HepG2 (cell line): ENCODE data around the gene TMEM132E. TPM values are rescaled to one million over a fixed set of nuclear protein-coding genes. Genes with fewer than 3 reads are reported as not detected.
A peak's percentile ranks its signal among the peaks of the same experiment; 100 is the strongest.

Experiments
- ATAC-seq: fragments of 200-7000 bp; cut with Tn5 transposase; 3 replicates; pipeline ENCODE4 v1.9.1; 2020; ENCODE audit warnings: mild to moderate bottlenecking, moderate library complexity
- BruUV-seq: library from RNA; stranded (reverse); fragments of 400-500 nt; replicated peaks from 2 replicates; lab custom pipeline; 2021; lab: Mats Ljungman, UMichigan
- CTCF ChIA-PET: fragments of 300-600 bp; formaldehyde crosslinking; extraction: SDS; loops from one replicate; lab custom pipeline; 2021; ENCODE audit warnings: low total read pairs, inconsistent platforms, low intra/inter-chr PET ratio; lab: Yijun Ruan, JAX
- POLR2A ChIA-PET: fragments of 350-600 bp; sonication (Branson Sonifier 250); formaldehyde crosslinking; loops from one replicate; lab custom pipeline; 2020; ENCODE audit warnings: antibody characterized with exemption, inconsistent platforms; lab: Yijun Ruan, JAX
- DNase-seq: peaks from one replicate; pipeline ENCODE4 v3.0.0-alpha.2; 2015; ENCODE audit warnings: low spot score
- FAIRE-seq: peaks from 3 replicates; lab custom pipeline; 2011; peaks lifted over from hg19 to GRCh38; lab: Jason Lieb, UNC
- H2AFZ ChIP-seq: one replicate; pipeline ENCODE4 v1.6.1; 2011; ENCODE audit warnings: low read length, inconsistent platforms
- H3K27ac ChIP-seq: fragments of 300-600 bp; 3 replicates; pipeline ENCODE4 v1.8.0; 2011; ENCODE audit warnings: mixed run types, mild to moderate bottlenecking, mixed read lengths, low read length, inconsistent platforms; ENCODE audit not compliant: insufficient read depth; ENCODE audit errors: extremely low read length
- H3K27me3 ChIP-seq, 2 experiments: fragments of 200-600 bp in 1 of 2; 2 replicates in 1 of 2; 3 replicates in 1 of 2; pipeline versions ENCODE4 v1.6.0 to v1.8.0; 2011; ENCODE audit warnings: low read length in 2 of 2, mild to moderate bottlenecking in 2 of 2, moderate library complexity in 2 of 2, inconsistent platforms in 1 of 2; ENCODE audit not compliant: insufficient read depth in 2 of 2, control insufficient read depth in 1 of 2
- H3K36me3 ChIP-seq, 2 experiments: fragments of 200-600 bp in 1 of 2; replicated peaks in 1 of 2; 2 replicates in 1 of 2; 3 replicates in 1 of 2; pipeline versions ENCODE4 v1.5.1 to v1.8.0; 2011; ENCODE audit warnings: low read length in 2 of 2, inconsistent platforms in 1 of 2; ENCODE audit not compliant: insufficient read depth in 2 of 2, control insufficient read depth in 1 of 2
- H3K4me1 ChIP-seq: 2 replicates; pipeline ENCODE4 v1.5.1; 2012; ENCODE audit warnings: low read length, inconsistent platforms; ENCODE audit not compliant: insufficient read depth
- H3K4me2 ChIP-seq: 2 replicates; pipeline ENCODE4 v1.6.0; 2011; ENCODE audit warnings: low read depth, low read length, inconsistent platforms
- H3K4me3 ChIP-seq, 3 experiments: fragments of 200-600 bp in 1 of 3; sonication (generic), shearing (Covaris generic) in 1 of 3; replicated peaks in 1 of 3; 2 replicates each; pipeline ENCODE4 v1.5.1; 2011 to 2016; ENCODE audit warnings: low read length in 3 of 3, inconsistent platforms in 2 of 3, low read depth in 2 of 3, mild to moderate bottlenecking in 2 of 3, control low read depth in 1 of 3, mixed read lengths in 1 of 3; ENCODE audit not compliant: insufficient read depth in 1 of 3
- H3K79me2 ChIP-seq: one replicate; pipeline ENCODE4 v1.6.1; 2011; ENCODE audit warnings: low read length, inconsistent platforms; ENCODE audit not compliant: insufficient read depth
- H3K9ac ChIP-seq: 2 replicates; pipeline ENCODE4 v1.6.0; 2011; ENCODE audit warnings: mild to moderate bottlenecking, low read depth, low read length, inconsistent platforms; ENCODE audit not compliant: insufficient read depth
- H3K9me3 ChIP-seq: 2 replicates; pipeline ENCODE4 v1.5.1; 2012; ENCODE audit warnings: mild to moderate bottlenecking, low read length
- H4K20me1 ChIP-seq: 2 replicates; pipeline ENCODE4 v1.6.0; 2011; ENCODE audit warnings: inconsistent platforms, mild to moderate bottlenecking, low read length, moderate library complexity; ENCODE audit not compliant: insufficient read depth
- ARNT2 ChIP-seq: sonication (generic); formaldehyde crosslinking; IDR thresholded peaks from 2 replicates; pipeline ENCODE4 v1.8.0; 2022; ENCODE audit warnings: mild to moderate bottlenecking, low read depth, missing genetic modification reagents, moderate library complexity
- ATF7 ChIP-seq, 2 experiments: fragments of 450-650 bp in 1 of 2; sonication (generic) in 1 of 2; formaldehyde crosslinking in 1 of 2; IDR thresholded peaks; 2 replicates each; pipeline versions ENCODE4 v1.4.0 to v1.6.1; 2016 to 2020; ENCODE audit warnings: antibody characterized with exemption in 1 of 2, mild to moderate bottlenecking in 1 of 2, missing genetic modification reagents in 1 of 2
- CREB1 ChIP-seq, 2 experiments: fragments of 450-650 bp in 1 of 2; IDR thresholded peaks; 2 replicates each; pipeline ENCODE4 v1.6.1; 2016 to 2017; ENCODE audit warnings: control low read depth in 1 of 2, mild to moderate bottlenecking in 1 of 2, missing compliant biosample characterization in 1 of 2, missing genetic modification characterization in 1 of 2
- HNRNPUL1 ChIP-seq: fragments of 200-400 bp; formaldehyde crosslinking; IDR thresholded peaks from 2 replicates; pipeline ENCODE4 v1.6.1; 2017; ENCODE audit warnings: low read depth, mild to moderate bottlenecking, low read length, moderate library complexity
- RBAK ChIP-seq: sonication (generic); formaldehyde crosslinking; IDR thresholded peaks from 2 replicates; pipeline ENCODE4 v1.5.1; 2020; ENCODE audit warnings: mild to moderate bottlenecking, missing genetic modification reagents
- SRF ChIP-seq: IDR thresholded peaks from 2 replicates; pipeline ENCODE4 v1.6.1; 2011; ENCODE audit warnings: mild to moderate bottlenecking, low read depth, low read length, moderate library complexity
- TCF7 ChIP-seq: sonication (generic); IDR thresholded peaks from 2 replicates; pipeline ENCODE4 v1.6.1; 2016; ENCODE audit warnings: antibody characterized with exemption, low read depth
- YEATS2 ChIP-seq: sonication (generic); formaldehyde crosslinking; IDR thresholded peaks from 2 replicates; pipeline ENCODE4 v1.4.0; 2020; ENCODE audit warnings: missing genetic modification reagents, borderline replicate concordance
- WGBS: methylation state at CpG from one replicate; pipeline ENCODE4 v1.1.6; 2017; ENCODE audit warnings: low lambda C conversion rate; 5-methylcytosine and 5-hydroxymethylcytosine counted together
- in situ Hi-C: cut with HindIII; loops from 2 replicates; pipeline ENCODE4 v1.10.0; 2017; ENCODE audit warnings: low pct_unique_long_range_greater_than_20kb; ENCODE audit not compliant: extremely low pct_ligation_motif_present
- intact Hi-C: fragments of 100-400 bp; cut with micrococcal nuclease; formaldehyde crosslinking; loops from one replicate; pipeline ENCODE4 v1.10.0; 2022; ENCODE audit not compliant: unreplicated experiment
- polyA plus RNA-seq, 8 experiments: library from polyadenylated mRNA; depleted of rRNA in 3 of 8; stranded (reverse) in 7 of 8; unstranded in 1 of 8; fragments of >200 nt; fragmentation: Illumina TruSeq in 4 of 8; extraction: Trizol in 4 of 8; gene quantifications; 2 replicates each; pipeline versions ENCODE4 v1.2.1 to v1.2.3, GENCODE V29; 2011 to 2016; ENCODE audit warnings: low read depth in 4 of 8, missing spikeins in 1 of 8, mixed read lengths in 1 of 8; ENCODE audit not compliant: insufficient read depth in 1 of 8
- total RNA-seq, 5 experiments: library from RNA; depleted of rRNA; stranded (reverse); fragments of >200 nt; fragmentation: Illumina TruSeq; extraction: Trizol; gene quantifications; 2 replicates each; pipeline ENCODE4 v1.2.3, GENCODE V29; 2016; ENCODE audit warnings: low read depth in 1 of 5
- TF ChIP-seq, protein P1 (sequence below): sonication (generic); formaldehyde crosslinking; IDR thresholded peaks from 2 replicates; pipeline ENCODE4 v1.4.0; 2020; ENCODE audit warnings: missing genetic modification reagents, mild to moderate bottlenecking, borderline replicate concordance
- TF ChIP-seq, protein P2 (sequence below): sonication (generic); formaldehyde crosslinking; IDR thresholded peaks from 2 replicates; pipeline ENCODE4 v1.4.0; 2020; ENCODE audit warnings: mild to moderate bottlenecking, missing genetic modification reagents
- TF ChIP-seq, protein P3 (sequence below): sonication (generic); formaldehyde crosslinking; IDR thresholded peaks from 2 replicates; pipeline ENCODE4 v1.4.0; 2020; ENCODE audit warnings: missing genetic modification reagents, mild to moderate bottlenecking, borderline replicate concordance

Gene TMEM132E
- total and polyA plus RNA-seq, 2 of the 13 experiments (the other 11 are each of a cell fraction or from before 2014, with no cell fraction given): not detected

DNA sequence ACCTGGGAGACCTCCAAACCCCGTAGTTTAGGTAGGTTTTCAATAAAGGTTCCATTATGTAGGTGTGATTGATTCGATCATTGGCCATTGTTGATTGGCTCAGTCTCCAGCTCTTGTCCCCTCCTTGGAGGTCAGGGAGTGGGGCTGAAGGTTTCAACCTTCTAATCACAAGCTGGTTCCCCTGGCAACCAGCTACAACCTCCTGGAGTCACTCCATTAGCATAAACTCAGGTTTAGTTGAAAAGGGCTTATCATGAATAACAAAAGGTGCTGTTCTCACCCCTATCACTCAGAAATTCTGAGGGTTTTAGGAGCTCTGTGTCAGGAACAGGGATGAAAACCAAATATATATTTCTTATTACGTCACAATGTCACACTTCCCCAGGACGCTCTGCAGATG is 28.5 kb downstream of the TMEM132E start:
- BruUV-seq: no TSS peak
- Histone ChIP-seq H3K27me3 (peaks cover 2 to 44% of the 10 kb centered on the region in 2 experiments; a peak in 4 of 5 replicates), H3K4me2 (no peak overlapping the region), H3K4me1 (no peaks in the 10 kb centered on the region), H3K9ac (no peak overlapping the region), H3K4me3 (no peak overlapping the region), H3K36me3 (no peaks in the 10 kb centered on the region), H4K20me1 (no peaks in the 10 kb centered on the region), H3K79me2 (no peaks in the 10 kb centered on the region), H3K9me3 (no peaks in the 10 kb centered on the region), H2AFZ (no peak overlapping the region), H3K27ac (no peak overlapping the region)
- no peak for FAIRE-seq
- in situ Hi-C loops: no loop called here
- DNase-seq: no peak
- intact Hi-C loops: no loop called here
- CTCF ChIA-PET: no interaction called here
- peak; percentile 62 for TF ChIP-seq CREB1 (IDR thresholded peaks at IDR 0.05)
- TF ChIP-seq CREB1 (CRISPR knock-in tag; IDR thresholded peaks at IDR 0.05): no peak
- no peak for TF ChIP-seq HNRNPUL1
- no peak for TF ChIP-seq TCF7
- POLR2A ChIA-PET: no interaction called here
- no peak for ATAC-seq
- WGBS: 4% methylated on average over 4 of the region's 4 CpGs

DNA sequence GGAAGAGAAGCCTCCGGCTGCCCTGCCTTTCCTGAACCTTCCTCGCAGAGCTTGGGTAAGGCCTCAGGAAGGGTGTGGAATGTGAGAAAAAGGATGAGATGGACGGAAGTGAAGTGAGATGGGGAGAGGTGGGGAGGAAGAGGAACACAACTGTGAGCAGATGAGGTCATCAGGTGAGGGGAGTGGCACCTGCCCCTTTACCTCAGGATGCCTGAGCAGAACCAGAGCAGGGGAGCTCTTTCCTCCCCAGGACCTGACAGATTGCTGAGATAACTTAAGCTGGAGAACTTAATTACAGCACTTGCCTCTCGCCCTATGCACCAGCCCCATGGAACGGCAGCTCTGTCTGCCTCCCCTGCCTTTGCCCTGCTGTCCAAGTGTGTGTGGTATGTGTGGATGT is 29.8 kb downstream of the TMEM132E start:
- no peak for ATAC-seq
- no peaks in the 10 kb centered on the region for H3K9me3 ChIP-seq
- H3K36me3 ChIP-seq: no peaks in the 10 kb centered on the region
- no TSS peak for BruUV-seq
- H2AFZ ChIP-seq: no peak overlapping the region
- H3K4me1 ChIP-seq: no peaks in the 10 kb centered on the region
- ChIA-PET POLR2A (no interaction called here), CTCF (no interaction called here)
- no peak for DNase-seq
- no peaks in the 10 kb centered on the region for H4K20me1 ChIP-seq
- H3K79me2 ChIP-seq: no peaks in the 10 kb centered on the region
- H3K27ac ChIP-seq: no peak overlapping the region
- 14% methylated on average over 3 of the region's 5 CpGs for WGBS
- TF ChIP-seq RBAK (no peak), SRF (no peak), YEATS2 (CRISPR knock-in tag) (no peak), ATF7 (IDR thresholded peaks at IDR 0.05) (0 out of 2 replicates have a peak, but pooled peaks have one; percentile 16), ATF7 (CRISPR knock-in tag; IDR thresholded peaks at IDR 0.05) (no peak), ARNT2 (CRISPR knock-in tag) (no peak)
- TF ChIP-seq, protein P1, sequence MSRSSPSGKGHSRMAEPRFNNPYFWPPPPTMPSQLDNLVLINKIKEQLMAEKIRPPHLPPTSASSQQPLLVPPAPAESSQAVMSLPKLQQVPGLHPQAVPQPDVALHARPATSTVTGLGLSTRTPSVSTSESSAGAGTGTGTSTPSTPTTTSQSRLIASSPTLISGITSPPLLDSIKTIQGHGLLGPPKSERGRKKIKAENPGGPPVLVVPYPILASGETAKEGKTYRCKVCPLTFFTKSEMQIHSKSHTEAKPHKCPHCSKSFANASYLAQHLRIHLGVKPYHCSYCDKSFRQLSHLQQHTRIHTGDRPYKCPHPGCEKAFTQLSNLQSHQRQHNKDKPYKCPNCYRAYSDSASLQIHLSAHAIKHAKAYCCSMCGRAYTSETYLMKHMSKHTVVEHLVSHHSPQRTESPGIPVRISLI (CRISPR knock-in tag): no peak
- TF ChIP-seq, protein P2, sequence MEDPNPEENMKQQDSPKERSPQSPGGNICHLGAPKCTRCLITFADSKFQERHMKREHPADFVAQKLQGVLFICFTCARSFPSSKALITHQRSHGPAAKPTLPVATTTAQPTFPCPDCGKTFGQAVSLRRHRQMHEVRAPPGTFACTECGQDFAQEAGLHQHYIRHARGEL (CRISPR knock-in tag): no peak
- TF ChIP-seq, protein P3, sequence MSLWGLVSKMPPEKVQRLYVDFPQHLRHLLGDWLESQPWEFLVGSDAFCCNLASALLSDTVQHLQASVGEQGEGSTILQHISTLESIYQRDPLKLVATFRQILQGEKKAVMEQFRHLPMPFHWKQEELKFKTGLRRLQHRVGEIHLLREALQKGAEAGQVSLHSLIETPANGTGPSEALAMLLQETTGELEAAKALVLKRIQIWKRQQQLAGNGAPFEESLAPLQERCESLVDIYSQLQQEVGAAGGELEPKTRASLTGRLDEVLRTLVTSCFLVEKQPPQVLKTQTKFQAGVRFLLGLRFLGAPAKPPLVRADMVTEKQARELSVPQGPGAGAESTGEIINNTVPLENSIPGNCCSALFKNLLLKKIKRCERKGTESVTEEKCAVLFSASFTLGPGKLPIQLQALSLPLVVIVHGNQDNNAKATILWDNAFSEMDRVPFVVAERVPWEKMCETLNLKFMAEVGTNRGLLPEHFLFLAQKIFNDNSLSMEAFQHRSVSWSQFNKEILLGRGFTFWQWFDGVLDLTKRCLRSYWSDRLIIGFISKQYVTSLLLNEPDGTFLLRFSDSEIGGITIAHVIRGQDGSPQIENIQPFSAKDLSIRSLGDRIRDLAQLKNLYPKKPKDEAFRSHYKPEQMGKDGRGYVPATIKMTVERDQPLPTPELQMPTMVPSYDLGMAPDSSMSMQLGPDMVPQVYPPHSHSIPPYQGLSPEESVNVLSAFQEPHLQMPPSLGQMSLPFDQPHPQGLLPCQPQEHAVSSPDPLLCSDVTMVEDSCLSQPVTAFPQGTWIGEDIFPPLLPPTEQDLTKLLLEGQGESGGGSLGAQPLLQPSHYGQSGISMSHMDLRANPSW: no peak
- FAIRE-seq: no peak
- H3K4me3 ChIP-seq: no peak overlapping the region
- no peak overlapping the region for H3K9ac ChIP-seq
- intact Hi-C loops (no loop called here), in situ Hi-C loops (no loop called here)
- H3K4me2 ChIP-seq: no peak overlapping the region
- peaks cover 2 to 44% of the 10 kb centered on the region in 2 experiments; a peak in 3 of 5 replicates for H3K27me3 ChIP-seq
